Hematopoietic multipotent progenitor cell treated with erythropoietin and hydrocortisone succinate and interleukin-3 and kit ligand, for 17 days (in vitro differentiated cells): ENCODE measurements around the gene HEBP1.
"Not testable (repeated sequence)": the region's sequence is repeated elsewhere in the genome, so short reads cannot be mapped to it uniquely, and the experiment has no call there.

ENCODE experiments used
- DNase-seq: peaks from one replicate; pipeline ENCODE4 v3.0.0-alpha.2; 2015; ENCODE audit warnings: low spot score

Gene HEBP1, protein sequence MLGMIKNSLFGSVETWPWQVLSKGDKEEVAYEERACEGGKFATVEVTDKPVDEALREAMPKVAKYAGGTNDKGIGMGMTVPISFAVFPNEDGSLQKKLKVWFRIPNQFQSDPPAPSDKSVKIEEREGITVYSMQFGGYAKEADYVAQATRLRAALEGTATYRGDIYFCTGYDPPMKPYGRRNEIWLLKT

GRCh38 chr12:12999959-13000615 is at the start of gene HEBP1:
HEBP1 (minus strand) TSS chr12:13000265; CDS start chr12:13000114, 151 bp downstream.
- DNase-seq = peak; percentile 94

DNA sequence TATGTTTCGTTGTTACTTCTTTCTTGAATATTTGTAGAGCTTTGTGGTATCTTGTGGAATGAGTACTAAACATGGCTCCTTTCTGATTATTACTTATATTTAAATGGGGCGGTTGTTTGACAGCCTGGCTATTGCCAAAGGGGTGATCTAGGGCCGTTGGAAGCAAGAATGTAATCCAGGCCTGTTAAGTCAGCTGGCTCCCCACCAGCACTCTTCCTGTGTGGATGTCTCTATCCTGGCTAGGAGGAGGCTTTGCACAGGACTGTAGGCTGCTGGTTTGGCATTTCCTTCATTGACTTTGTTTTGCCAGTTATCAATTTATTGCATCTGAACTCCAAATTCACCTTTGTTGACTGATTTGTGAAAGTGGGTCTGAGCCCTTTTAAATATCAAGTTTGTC is 49.8 kb upstream of the HEBP1 start:
- no peak for DNase-seq

- no peak for DNase-seq
These were observed 46.9 kb upstream of the HEBP1 start for GRCh38 chr12:13046964-13047363.

- no peak for DNase-seq
These were observed 45.8 kb upstream of the HEBP1 start for GRCh38 chr12:13045816-13046215.

DNA sequence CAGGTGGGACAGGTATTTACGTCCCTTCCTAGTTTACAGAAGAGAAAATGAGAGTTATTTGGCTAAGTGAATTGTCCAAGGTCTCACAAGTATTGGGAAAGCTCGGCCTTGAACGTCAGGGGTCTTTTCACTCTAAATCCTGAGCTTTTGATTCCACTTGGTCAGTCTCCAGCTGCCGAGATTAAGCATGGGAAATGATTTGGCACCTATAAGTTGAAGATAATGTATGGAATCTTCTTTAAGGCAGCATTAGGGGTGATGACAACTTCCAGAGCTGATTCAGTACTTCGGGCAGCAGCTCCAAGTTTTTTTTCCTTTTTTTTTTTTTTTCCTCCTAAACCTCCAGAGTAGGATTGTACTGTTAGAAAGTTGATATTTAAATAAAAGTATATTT is 44.8 kb upstream of the HEBP1 start:
- DNase-seq = no peak

DNA sequence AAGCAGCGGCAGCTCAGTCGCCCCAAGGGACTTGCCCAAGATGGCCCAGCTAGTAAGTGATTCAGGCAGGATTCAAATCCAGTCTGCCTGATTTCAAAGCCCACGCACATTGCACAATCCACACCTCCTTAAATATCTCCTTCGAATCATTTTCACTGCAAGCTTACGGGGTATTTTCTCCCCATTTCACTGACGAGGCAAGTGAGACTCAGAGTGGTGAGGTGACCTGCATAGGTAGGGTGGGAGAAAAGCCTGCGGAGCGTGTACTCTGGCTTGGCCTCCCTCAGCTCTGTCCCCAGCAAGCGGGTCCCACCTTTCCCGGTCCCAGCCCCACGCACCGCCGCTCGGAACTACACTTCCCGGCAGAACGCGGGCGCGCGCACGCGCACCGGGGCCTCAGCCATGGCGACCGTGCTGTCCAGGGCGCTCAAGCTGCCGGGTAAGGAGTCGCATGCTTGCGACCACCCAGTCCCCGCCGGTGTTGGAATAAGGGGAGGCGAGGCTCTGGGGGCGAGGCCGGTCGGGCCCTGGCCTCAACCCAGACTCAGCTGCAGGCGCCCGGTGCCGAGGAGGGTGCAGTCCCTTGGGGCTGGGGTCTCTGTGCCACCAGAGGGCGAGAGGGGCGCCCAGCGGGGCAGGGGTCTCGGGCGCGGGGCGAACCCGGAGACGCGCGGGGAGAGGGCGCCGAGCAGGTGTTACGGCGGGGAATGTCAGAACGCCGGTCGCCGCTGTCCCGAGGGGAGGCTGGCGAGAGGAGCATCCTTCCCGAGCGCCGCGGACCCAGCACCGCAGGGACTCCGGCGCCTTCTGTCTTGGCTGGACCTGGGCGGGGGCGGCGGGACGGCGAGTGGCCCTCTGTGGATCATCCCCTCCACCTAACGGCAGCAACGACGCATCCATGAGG is 44.2 kb upstream of the HEBP1 start, which contains the start of gene FAM234B:
Gene FAM234B, plus strand, starts transcription at position 380 of the 904 bp plus-strand sequence. Its CDS starts 23 bp downstream, at position 403.
- DNase-seq = peak; percentile 59

DNA sequence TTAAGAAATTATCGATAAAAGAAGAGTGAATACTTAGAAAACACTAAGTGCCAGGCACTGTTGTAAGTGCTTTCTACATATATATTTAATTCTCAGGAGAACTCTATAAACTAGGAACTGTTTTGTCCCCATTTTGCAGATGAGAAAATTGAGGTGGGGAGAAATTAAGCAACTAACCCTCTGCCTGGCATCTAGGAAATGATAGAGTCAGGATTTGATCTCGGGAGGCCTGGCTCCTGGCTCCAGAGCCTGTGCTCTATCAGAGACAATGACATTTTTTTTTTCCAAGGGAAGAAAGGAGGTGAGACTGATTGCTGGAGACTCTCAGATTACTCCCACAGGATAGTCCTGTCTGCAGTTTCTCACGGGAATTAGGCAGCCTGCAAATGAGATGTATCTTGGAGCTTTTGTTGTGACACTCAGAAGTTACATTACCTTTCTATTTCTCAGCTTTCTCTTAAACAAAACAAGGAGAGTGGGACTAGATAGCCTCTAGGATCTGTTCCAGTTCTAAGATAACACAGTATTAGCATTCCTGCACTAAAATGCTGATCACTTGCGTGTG is 42.7 kb upstream of the HEBP1 start:
- no peak for DNase-seq

- DNase-seq = no peak
These were observed 41.2 kb upstream of the HEBP1 start for GRCh38 chr12:13041224-13041623.

GRCh38 chr12:13039328-13039956 is 39.4 kb upstream of the HEBP1 start:
- DNase-seq = no peak

- DNase-seq = no peak
These were observed 38.6 kb upstream of the HEBP1 start for GRCh38 chr12:13038491-13039161.

- no peak for DNase-seq
These were observed 36.8 kb upstream of the HEBP1 start for GRCh38 chr12:13036881-13037280.

GRCh38 chr12:13035335-13035734 is 35.3 kb upstream of the HEBP1 start:
- DNase-seq = not testable (repeated sequence)

DNA sequence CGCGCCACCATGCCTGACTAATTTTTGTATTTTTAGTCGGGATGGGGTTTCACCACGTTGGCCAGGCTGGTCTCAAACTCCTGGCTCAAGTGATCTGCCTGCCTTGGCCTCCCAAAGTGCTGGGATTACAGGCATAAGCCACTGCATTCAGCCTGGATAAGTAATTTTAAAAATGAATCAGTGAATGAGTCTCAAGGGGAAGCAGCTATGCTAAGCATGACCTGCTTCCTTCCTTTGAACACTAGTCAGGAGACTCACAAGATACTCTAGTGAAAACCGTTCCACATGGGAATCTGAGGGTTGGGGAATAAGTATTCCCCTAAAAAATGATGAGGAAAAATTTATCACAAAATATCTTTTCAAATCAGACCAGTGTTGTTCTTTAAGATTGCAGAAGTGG is 33.4 kb upstream of the HEBP1 start:
- DNase-seq = no peak

DNA sequence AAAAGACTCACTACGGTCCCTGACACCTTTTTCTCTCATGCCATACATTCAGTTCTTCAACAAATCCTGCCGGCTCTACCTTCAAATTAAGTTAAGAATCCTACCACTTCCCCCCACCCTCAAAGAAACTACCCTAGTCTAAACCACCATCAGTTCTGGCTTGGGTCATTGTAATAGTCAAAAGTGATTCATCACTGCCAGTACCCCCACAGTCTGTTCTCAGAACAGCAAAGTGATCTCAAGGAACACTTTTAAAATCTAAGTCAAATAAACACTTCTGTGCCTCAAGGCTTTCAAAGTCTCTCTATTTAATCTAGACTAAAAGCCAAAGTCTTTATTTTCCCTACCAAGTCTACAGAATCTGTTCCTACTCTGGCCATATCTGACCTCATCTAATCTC is 32.1 kb upstream of the HEBP1 start:
- DNase-seq = no peak

- no peak for DNase-seq
These were observed 30.7 kb upstream of the HEBP1 start for GRCh38 chr12:13030541-13031291.

DNA sequence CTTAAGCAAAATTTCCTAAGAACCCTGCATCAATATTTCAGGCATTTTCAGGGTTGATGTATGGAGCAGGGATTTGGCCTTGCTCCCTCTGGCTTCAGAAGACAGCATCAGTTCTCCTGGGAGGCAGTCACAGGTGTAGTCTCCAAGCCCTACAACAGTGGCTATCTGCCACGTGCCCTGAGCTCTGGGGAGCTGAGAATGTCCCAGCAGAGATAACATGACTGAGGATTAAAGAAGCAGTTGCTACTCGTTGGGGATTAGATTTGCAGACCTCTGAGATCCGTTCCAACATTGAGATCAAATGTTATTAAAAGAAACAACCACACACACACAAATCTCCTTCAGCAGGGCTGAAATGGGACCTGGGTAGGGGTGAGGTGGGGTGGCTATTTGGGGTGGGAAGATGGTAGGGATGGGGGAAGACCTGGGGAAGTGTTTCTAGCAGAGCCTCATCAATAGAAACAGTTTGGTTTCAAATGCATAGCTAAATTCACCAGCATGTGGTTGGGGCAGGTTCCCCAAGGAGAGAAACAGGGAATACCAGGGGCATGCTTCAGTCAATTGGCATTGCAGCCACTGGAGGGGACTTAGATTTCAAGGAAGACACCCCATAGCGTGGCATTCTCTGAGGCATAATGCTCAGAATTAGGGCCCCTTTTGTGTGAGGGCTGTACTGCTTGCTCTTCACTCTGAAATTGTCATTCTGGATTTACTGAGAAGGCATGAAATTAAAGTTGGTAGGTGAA is 28.9 kb upstream of the HEBP1 start:
- peak; percentile 12 for DNase-seq

DNA sequence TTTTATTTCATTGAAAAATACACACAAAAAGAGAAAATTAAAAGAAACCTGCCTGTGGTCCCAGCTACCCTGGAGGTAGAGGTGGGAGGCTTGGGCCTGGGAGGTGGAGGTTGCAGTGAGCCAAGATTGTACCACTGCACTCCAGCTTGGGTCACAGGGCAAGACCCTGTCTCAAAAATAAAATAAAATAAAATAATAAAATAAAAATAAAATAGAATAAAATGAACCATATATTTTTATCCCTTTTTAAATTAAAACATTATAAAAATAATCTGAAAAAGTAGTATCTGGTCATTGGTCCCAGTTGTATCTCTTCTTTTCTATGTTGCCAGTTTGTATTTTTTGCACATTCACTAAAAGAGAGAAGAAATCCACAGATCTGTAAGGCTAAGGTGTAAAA is 27.4 kb upstream of the HEBP1 start:
- DNase-seq = no peak

GRCh38 chr12:13027032-13027431 is 27.0 kb upstream of the HEBP1 start:
- peak; percentile 54 for DNase-seq

- no peak for DNase-seq
These were observed 26.2 kb upstream of the HEBP1 start for GRCh38 chr12:13026286-13026685.

DNA sequence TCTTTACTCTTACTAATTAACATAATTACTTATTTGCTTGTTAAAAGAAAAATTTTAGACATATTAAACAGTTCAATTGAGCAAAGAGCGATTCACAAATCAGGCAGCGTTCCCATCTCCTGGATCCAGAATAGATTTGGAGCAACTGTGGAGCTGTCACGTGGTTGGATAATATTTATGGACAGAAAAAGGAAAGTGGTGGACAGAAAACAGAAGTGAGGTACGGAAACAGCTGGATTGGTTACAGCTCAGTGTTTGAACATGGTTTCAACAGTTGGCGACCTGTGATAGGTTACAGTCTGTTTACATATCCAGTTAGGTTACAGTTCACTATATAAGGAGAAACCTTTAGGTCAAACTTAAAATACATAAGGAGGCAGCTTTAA is 24.5 kb upstream of the HEBP1 start:
- no peak for DNase-seq
